Hematopoietic multipotent progenitor cell treated with erythropoietin and hydrocortisone succinate and interleukin-3 and kit ligand, for 4 days (in vitro differentiated cells): ENCODE measurements around the gene PTPRR.

Experiments used
- DNase-seq: peaks from one replicate; pipeline ENCODE4 v3.0.0-alpha.2; 2015

PTPRR gene

GRCh38 chr12:70671698-70672097 is 248.8 kb downstream of the PTPRR start:
- no peak for DNase-seq

GRCh38 chr12:70670948-70671347 is 249.6 kb downstream of the PTPRR start:
- no peak for DNase-seq

DNA sequence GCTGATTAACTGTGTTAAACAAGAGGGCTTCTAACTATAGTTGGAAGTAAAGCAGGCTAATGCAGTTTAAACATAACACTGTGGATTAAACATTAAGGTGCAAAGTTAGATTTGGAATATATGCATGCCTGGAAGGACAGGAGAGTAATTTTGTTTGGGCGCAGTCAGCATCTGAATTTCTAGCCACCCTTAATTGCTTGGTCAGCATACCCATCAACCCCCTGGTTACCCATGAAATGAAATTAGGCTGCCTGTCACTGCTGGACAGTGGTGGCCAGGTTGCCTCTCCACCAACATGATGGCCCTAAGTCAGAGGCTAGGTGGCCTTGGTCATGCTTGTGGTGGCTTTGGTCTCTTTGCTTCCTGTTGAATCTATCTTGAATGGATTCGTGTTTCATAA is 253.3 kb downstream of the PTPRR start:
- no peak for DNase-seq

GRCh38 chr12:70666364-70666763 is 254.2 kb downstream of the PTPRR start:
- DNase-seq, result no peak

DNA sequence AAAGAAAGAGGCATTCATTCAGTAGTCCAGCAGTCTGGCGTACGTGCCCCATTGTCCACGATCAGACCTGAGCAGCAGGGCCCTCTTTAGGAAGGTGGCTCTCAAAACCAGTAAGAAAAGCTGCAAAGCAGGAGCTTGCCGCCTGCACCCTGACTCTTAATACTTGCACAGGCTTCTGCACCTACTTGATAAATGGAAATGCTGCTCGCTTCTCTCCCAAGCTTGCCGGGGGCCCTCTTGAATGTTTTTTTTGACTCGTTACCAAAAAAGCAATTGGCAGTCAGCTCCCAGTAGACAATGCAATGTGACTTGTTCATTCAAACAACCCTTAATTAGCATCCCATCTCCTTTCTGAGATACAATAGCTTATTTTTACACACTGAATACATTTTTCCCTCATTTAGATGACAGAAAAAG is 256.1 kb downstream of the PTPRR start:
- DNase-seq, result no peak

- no peak for DNase-seq
Observed at GRCh38 chr12:70663838-70664237, 256.7 kb downstream of the PTPRR start.

DNA sequence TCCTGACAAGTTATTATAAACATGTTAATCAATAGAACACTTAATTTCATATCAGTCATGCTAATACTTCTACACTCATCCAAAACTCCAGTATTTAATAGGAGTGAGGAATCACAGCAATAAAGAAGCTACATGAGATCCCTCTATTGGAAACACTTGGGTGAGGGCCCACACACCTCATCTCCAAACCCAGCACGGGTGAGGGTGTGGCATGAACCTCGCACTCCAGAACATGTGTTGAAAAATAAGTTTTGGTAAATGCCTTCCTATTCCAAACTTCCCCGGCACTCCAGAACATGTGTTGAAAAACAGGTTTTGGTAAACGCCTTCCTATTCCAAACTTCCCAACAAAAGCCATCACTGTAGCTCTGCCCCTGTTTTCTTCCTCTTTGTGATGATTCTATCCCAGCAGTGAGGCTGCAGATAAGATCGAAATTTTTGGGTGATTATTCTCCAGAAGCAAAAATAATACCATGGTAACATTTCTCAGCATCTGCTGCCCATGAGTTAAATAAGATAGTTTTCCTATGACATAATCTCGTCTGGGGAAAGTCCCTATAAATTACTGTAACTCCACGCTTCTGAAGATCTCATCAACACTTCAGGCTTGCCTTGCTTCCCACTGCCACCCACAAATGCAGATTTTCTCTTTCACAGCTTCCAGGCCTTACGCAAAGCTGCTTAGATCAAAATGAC is 258.9 kb downstream of the PTPRR start:
- DNase-seq, result no peak

GRCh38 chr12:70660620-70661219 is 259.8 kb downstream of the PTPRR start:
- DNase-seq, result peak; percentile 94

DNA sequence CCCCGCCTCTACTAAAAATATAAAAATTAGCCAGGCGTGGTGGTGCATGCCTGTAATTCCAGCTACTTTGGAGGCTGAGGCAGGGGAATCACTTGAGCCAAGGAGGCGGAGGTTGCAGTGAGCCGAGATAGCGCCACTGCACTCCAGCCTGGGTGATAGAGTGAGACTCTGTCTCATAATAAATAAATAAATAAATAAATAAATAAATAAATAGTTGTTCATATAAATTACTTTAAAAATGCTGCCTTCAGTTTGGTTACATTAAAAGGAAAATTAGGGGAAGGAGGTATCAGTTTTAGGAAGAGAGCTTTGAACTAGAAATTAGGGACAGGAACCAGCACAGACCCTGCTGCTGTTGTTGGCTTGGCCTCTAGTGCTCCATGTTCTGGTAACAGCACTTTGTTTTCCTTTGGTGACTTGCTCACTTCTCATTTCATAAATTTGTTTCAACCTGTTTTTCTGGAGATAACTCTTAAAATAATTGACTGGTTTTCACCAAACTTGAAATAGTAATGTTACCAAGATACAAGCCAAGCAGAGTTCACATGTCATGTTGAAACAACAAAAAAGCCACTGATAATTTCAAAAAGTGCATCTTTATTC is 260.4 kb downstream of the PTPRR start:
- DNase-seq, result no peak

GRCh38 chr12:70659077-70659606 is 261.4 kb downstream of the PTPRR start:
- DNase-seq, result peak; percentile 35

- no peak for DNase-seq
Observed at GRCh38 chr12:70657616-70658286, 262.8 kb downstream of the PTPRR start.

DNA sequence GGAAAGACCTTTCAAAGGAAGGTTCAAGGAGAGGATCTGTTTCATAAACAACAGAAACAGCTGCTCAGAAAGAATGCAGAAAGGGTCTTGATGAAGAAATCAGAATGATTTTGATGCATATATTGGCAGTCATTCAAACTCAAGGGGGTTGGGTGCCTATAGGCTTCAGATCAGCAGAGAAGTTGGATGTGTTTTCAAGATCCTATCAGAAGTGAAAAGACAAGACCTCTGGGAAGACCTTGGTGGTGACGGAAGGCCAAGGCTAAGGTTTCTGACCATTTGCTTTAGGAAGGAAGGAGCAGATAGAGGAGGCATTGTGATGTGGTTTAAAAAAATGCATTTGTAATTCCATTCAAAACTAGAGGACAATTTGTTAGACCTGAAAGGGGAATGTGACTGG is 268.1 kb downstream of the PTPRR start:
- DNase-seq, result no peak

- no peak for DNase-seq
Observed at GRCh38 chr12:70648831-70649230, 271.7 kb downstream of the PTPRR start.

DNA sequence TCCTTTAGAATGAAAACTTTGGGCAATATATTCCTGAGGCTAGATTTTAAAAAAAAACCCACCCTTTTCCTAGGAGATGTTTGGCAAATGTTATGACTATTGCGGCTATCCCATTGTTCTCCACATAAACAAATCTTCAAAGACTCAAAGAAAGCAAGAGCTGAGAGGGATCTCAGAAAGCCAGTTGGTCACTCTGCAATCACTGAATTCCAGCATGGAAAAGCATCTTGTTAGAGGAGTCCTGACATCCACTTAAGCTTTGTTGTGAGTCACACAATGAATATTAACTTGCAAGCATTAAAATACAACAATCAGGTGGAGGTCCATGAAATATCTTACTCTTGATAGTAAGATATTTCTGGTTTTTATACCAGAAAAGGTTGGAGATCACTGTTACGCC is 272.3 kb downstream of the PTPRR start:
- DNase-seq, result no peak

- no peak for DNase-seq
Observed at GRCh38 chr12:70646850-70647249, 273.7 kb downstream of the PTPRR start.

DNA sequence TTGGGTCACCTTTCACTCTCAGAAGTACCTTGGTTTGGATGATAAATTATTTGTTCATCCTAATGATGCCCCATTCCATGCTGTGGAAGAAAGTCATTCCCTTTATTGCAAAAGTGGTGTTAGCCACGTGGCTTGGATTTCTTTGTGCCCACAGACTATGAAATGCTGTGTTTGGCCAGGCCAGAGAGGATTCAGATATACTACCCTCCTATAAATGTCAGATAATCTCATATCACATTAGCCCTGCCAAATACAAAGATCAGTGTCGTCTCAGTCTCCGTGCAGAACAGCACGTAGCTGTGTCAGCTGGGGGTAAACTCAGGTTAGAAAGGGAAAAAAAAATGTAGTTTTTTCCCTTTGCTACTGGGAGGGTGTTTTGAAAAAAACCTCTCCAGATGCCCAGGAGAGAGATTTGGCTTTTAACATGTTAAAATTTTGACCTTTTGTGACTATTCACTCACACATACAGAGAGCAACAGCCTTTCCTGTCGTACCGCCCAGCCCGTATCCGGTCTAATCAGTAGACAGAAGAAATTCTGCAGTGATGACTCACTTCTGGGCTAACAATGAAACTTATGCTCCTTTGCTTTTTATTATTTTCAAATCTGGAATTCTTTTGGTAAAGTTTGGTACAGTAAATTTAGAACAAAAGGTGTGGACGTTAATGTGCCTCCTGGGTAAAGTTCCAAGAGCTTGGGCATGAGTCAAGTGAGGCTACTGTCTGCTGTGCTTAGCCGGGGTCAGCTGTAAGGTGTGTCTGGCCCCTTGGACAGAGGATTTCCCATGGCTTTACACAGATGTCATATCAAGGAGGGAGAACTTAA is 274.8 kb downstream of the PTPRR start:
- DNase-seq, result peak; percentile 82

- no peak for DNase-seq
Observed at GRCh38 chr12:70644861-70645260, 275.7 kb downstream of the PTPRR start.

- DNase-seq, result no peak
Observed at GRCh38 chr12:70643939-70644338, 276.6 kb downstream of the PTPRR start.

- DNase-seq, result no peak
Observed at GRCh38 chr12:70641691-70642090, 278.8 kb downstream of the PTPRR start.

- DNase-seq, result no peak
Observed at GRCh38 chr12:70640901-70641300, 279.6 kb downstream of the PTPRR start.

DNA sequence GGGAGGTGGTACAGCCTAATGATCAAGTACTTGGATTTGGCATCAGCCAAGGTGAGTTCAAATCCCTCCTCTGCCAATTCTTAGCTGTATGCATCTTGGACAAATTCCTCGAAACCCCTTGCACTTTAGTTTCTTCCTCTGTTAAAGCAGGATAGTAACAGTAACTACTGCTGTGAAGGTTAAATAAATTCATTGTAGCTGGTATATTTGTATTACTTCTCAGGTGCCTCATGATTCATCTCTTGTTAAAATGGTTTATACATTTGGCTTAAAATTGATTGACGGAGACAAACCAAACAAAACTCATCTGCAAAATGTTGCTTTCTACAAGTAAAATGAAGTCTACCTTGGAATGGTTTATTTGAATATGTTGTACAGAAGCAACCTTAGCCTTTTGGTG is 281.0 kb downstream of the PTPRR start:
- no peak for DNase-seq

DNA sequence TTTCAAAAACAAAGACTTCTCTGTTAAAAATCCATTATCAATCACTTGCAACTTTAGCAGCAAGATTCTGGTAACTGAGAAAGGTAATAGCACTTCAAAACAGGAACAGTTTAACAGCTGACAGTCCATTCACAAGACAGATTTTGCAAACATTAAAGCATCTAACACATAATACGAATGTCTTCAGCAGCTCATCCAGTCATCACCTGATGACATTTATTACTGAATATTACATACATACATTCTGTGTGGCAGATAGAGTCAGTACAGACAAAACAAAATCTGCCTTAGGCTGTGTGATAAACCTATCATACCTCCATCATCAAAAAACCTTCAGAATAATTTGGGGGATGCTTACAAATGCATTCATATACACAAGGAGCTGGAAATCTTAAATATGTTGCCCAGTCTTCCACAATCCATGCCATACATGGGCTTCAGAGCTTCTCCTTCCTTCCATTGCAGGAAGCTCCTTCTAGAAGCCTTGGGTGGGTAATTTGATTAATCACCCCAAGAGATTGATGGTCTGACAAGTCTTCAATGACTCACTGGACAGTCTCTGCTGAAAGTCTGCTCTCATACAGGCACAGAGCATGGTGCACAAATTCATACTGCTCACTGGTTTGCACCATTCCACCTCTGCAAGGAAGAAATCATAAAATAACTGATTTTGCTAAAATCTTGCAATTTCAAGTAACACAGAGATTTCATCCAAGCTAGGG is 281.7 kb downstream of the PTPRR start:
- DNase-seq, result no peak
